GM21786 (cell line): ENCODE results near the gene GABRA5.
"Not testable (repeated sequence)": the region's sequence is repeated elsewhere in the genome, so short reads cannot be mapped to it uniquely, and the experiment has no call there.

Source experiments
- ATAC-seq: cut with Tn5 transposase; IDR thresholded peaks from one replicate; pipeline ENCODE4 v1.9.1; 2021; ENCODE audit not compliant: unreplicated experiment

The GABRA5 gene

DNA sequence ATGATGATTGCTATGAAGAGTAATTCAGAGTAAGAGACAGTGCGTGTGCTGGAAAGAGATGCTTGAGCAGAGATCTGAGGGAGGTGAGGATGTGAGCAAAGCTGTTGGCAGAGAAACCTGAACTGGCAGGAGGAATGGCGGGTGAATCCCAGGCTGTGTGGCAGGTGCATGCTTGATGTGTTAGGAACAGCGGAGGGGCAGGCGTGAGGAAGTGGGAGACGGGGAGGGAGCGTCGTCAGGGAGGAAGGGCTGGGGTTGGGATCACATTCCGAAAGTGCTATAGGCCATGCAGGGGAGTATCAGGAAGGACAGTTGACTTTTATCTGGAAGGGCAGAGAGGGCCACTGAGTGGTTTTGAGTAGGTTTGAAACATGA is 8.6 kb downstream of the GABRA5 start:
- ATAC-seq: no peak

DNA sequence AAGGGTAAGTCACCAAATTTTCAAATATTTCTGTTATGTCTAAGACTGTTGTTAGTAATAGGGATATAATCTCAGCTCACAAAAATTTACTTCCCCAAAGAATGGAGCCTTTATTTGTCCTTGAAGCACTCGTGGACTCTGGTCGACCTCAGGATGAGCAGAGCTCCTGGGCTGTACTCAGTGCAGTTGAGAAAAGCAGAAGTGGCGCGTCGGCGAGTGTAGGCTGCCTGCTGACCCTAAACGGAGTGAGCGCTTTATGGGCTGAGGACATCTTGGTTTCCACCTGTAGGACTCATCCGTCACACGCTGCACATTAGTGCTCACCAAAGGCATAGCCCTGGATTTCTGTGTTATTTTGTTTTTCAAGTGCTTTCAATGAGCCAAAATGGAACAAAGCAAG is 11.0 kb downstream of the GABRA5 start:
- ATAC-seq: no peak

DNA sequence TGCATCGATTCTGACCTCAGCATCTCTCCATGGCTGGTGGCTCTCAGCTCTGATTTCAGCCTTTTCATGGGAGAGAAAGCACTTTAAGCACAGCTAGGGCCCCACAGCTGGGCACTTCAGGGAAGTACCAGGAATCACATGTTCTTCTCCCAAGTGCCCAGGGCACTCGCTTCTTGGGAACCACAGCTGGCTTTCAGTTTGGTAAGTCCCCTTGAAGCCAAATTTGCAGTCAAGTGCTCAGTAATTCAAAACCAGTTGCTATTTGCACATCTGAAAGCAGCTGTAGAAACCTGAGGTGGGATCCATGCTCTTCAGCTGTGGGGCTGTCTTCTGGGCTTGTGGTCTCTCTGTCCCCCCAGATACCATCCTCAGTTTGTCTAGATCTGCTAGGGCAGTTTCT is 12.8 kb downstream of the GABRA5 start:
- no peak for ATAC-seq

DNA sequence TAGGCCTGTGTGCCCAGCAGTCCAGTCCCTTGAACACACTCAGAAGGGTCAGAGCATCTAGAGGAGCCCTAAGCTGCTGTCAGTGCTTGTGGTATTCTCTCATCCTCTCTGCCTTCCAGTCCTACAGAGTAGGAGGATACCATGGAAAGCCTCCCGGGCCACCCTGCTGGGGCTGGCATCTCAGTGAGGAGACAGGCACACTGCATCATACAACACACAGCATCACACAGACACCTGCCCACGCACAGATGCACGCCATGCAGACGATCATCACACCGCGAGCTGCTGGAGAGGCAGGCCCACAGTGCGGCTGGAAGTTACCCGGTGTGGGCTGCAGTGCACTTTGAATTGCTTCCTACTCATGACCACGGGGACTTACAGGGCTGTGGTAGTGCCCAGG is 15.2 kb downstream of the GABRA5 start:
- no peak for ATAC-seq

- no peak for ATAC-seq
Observed at GRCh38 chr15:26882616-26883365, 15.9 kb downstream of the GABRA5 start.

DNA sequence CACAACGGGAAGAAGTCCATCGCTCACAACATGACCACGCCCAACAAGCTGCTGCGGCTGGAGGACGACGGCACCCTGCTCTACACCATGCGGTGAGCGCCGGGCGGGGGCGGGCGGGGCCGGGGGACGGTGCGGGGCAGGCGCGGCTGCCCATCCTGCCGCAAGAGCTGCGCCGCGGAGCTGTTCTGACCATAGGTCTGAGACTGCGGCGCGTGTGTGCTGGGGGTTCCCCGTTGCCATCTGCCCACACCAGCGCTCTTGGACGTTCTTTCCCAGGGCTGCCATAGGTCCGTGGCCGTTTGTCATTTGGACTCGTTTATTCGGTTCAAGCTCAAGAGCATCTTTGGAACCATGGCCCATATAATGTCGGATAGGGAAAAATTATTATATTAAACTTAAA is 16.6 kb downstream of the GABRA5 start:
- ATAC-seq: no peak

- no peak for ATAC-seq
Observed at GRCh38 chr15:26886566-26886965, 19.7 kb downstream of the GABRA5 start.

DNA sequence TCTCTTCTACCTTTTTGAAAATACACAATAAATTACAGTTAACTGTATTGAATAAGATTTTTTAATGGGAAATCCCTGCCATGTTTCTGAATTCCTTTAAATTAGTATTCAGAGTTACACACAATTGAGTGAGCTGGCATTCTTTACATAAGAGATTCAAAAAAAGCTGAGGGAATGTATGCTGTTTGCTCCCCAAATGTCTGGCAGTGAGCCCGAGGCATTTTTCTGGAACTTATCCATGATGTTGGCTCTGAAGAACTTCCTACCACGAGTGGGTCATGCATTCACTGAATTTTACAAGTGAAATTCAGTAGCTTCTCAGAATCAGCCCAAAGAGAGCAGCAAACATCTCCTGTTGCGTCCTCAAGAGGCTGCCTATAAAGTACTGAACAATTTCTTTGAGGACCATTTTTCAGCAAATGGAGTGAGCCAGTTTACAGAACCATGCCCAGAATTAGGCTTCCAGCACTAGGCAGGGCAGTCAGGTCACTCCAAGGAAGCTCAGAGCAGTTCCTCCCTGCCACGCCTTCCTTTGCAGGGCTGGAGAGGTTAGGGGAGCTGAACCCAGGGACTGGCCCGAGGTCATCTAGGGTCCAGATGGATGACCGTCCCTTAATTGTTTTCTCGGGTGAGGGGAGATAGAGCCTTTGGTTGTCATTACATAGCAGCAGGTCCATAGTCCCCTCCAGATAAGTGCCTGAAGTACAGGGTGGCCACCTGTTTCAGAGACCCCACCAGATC is 21.2 kb downstream of the GABRA5 start:
- ATAC-seq: no peak

DNA sequence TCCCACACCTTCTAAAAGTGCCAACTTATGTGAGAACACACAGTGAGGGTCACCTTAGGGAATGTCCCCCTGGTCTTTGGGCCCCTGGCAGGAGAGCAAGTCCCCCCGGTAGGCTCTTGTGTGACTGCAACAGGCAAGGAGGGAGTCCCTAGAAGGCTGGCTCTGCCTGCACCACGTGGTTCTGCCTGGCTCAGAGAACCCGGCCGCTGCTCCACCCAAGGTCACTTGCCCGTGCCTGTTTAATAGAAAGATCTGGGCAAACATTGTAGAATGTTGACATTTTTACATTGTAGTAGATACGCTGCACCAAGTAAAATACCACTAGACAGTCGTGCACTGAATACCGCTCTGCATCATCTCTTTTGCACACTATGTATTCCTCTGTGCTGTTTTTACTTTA is 21.9 kb downstream of the GABRA5 start:
- no peak for ATAC-seq

DNA sequence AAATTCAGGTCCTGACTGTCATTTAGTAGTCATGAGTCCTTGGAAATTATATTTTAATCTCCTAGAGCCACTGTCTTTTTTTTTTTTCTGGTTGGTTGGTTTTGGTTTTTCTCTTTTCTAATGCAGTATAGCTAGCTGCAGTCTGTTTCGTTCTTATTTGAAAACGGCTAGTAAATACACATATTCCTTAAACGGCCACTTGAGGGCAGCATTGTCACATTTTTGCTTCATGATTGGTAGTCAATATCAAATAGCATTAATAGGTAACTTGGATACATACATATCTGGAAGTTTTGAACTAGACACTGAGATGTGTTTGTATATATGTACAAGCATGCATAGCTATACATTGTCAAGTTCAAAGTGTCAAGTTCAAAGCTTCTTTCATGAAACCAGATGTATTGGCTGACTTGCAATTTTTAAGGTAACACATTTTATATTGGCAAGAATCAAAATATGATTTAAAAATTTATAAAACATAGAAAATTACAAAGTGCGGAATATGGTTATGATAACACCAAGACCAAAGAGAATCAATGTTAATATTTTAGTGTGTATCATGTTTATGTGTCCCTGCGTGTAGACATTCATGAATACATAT is 22.5 kb downstream of the GABRA5 start:
- no peak for ATAC-seq

DNA sequence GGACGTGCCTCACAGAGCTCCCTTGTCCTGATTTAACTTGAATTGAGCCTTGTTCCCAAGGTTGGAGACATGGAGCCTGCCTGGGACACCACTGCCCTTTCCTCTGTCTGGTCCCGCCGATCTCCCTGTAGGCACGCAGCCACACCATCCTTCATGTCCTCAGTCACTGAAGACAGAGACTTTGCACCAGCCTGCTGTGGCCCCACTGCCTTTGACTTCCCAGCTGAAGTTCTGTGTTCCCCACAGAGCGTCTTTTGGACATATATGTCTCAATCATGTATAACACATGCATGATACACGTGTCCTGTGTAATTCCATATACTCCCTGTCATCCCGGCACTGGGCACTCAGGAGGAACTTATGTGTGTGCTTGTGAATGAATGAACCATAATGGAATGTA is 23.6 kb downstream of the GABRA5 start:
- ATAC-seq: no peak

DNA sequence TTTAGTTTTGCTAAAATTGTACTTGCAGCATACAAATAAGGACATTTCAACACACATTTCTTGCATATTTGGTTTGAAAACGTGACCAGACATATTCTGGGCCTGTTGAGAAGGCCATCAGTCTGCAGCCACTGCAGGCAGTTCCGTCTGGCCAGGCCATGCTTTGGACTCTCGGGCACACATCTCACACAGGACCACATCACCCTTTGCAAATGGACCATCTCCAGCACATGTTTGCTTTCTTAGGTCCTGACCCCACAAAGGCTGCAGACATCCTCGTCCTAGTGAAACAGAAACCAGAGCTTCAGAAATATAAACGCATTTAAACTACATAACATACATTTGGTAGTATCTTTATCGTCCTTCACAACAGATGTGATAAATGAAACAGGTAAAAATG is 24.1 kb downstream of the GABRA5 start:
- ATAC-seq: no peak

DNA sequence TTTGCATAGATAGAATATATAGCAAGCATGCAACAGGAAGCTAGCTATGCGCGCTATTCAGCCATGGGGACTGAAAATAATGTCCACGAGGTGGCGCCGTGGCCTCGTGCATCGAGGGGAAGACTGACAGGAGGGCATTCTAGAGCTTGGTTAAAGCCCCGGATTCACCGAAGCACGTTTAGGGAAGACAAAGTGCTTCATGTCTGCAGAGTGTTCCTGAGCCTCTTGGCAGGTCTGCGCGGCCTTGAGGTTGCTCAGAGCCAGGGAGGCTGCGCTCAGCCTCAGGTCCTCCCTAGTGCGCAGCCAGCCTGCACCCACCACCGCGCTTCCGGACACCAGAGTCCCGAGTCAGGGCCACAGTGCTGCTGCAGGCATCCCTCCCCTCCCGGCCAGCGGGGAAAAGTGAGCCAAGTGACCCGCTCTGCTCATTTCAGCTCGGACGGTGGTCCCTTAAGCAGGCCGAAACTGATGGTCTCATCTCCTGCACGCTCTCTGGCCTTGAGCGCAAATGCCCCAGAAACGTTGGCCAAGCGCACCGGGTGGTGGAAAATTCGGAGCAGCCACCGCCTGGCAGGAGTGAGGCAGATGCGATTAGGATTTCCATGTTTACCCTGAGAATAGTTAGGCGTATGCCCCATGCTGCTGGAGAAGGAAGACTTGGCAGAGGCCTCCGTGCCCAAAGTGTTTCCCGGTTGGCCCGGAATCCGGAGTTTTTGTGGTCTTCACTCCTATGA is 24.8 kb downstream of the GABRA5 start:
- no peak for ATAC-seq

DNA sequence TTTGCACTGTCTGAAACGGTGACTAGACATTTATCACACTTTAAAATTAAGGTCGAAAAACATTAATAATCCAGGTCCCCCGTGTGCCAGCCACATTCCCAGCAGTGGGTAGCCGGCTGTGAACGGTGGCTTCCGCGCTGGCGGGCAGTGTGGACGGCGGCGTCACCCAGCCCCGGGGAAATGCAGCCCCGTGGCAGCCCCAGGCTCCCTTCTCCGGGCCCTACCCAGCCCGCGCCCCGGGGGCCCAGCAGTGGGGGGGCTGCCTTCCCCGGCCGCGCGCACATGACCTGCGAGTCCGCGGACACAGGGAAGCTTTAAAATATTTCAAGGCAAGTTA is 25.3 kb downstream of the GABRA5 start:
- ATAC-seq: no peak

DNA sequence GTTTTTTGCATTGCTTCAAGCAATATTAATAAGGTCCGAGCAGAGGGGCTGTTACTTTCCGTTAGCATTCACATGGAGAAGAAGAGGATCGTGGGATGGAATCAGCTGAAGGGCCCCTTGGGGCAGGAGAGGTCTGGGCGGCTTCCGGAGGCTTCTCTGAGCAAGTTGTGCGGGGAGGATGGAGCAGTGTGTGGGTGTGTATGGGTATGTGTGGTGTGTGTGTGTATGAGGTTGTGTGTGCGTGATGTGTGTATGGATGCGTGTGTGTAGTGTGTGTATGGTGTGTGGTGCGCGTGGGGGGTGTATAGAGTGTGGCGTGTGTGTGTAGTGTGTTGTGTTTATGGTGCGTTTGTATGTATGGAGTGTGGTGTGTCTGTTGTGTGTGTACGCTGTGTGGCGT is 25.8 kb downstream of the GABRA5 start:
- ATAC-seq: no peak

DNA sequence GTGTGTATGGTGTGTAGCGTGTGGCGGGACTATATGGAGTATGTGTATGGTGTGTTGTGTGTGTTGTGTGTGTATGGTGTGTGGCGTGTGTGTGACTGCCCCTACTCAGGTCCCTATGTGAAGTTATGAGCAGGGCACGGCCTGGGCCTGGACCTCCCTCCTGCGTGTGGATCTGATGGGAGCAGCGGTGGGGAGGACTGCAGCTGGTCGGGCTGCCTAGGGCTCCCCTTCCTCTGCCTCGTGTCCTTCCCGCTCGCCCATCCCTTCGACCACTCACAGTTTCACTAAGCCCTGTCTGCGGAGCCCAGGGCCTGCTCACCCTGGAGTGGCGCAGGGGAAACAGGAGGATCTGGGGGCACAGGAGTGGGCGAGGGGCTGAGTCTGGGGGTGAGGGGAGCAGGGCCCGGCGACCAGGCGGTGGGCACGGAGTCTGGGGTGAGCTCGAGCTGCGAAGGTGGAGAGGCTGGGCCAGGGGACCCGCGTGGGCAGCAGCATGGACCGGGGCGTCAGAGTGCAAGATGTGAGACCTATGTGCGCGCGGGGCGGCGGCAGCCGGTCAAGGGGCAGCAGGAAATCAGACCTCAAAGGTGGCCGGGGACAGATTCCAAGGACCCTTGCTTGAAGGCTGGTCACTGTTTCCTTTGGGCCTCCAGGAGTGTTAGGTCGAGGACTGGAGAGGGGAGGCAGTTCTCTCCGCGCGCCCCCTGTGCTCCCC is 26.6 kb downstream of the GABRA5 start:
- ATAC-seq: no peak

DNA sequence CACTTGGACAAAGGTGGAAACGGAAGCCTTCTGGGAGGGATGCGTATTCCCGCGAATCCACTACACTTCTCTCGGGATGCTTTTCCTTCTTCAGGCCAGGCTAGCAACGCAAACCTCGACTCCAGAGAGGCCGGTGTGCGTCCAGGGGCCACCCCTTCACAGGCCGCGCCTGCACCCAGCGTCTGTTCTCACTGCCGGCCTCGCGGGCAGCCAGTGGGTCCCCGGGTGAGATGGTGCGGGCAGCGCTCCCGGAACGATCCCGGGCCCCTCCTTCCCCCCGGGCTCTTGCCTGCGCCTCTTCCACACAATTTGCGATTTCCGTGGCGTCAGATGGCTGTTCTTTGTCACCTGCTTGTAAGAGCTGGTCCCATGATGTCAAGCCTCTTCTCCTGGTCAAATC is 27.3 kb downstream of the GABRA5 start:
- no peak for ATAC-seq

- not testable (repeated sequence) for ATAC-seq
Observed at GRCh38 chr15:26895346-26895745, 28.5 kb downstream of the GABRA5 start.

DNA sequence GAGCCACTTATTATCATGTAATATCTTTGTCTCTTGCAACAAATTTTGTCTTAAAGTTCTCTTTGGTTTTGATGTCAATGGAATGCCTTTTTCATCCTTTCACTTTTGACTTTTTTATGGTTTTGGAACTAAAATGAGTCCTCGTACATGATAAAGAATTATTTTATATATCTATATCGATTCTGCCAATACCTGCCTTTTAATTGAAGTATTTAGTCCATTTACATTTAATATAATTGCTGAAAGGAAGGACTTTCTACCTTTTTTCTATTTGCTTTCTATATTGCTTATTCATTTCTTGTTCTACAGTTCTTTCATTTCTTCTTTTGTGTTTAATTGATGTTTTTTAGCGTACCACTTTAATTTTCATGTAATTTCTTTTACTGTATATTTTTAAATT is 32.8 kb downstream of the GABRA5 start:
- no peak for ATAC-seq

DNA sequence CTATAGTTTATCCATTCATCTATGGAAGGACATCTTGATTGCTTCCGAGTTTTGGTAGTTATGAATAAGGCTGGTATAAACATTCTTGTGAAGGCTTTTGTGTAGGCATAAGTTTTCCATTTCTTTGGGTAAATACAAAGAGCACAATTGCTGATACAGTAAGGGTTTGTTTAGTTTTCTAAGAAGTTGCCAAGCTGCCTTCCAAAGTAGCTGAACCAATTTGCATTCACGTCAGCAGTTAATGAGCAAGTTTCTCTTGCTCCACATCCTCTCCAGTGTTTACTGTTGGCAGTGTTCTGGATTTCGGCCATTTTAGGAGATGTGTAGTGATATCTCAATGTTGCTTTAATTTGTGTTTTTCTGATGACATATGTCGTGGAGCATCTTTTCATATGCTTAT is 34.2 kb downstream of the GABRA5 start:
- ATAC-seq: no peak

DNA sequence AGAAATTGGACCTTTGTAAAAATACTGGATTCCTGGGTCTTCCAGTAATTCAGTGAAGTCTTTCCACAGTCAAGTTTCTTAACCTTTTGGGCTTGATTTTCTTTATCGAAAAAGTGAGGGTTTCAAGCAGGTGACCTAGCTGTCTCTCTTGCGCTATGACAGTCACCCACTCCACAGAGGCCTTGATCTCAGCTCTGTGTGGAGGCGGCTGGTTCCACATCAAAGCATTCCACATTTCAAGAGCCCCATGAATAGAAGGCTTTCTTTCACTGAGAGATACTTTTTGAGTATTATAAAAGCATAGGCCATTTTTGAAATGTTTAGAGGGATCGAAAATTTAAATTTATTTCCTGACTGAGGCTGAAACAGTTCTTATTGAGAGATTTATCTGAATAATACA is 43.9 kb downstream of the GABRA5 start:
- ATAC-seq: no peak
